Ishikawa (cell line): Measurements from ENCODE around the gene BORCS6.

ENCODE experiments used
- YY1 ChIP-seq: IDR thresholded peaks from 2 replicates; pipeline ENCODE4 v1.6.1; 2012; ENCODE audit warnings: low read depth
- TF ChIP-seq, protein P1 (sequence below): IDR thresholded peaks from 2 replicates; pipeline ENCODE4 v1.6.1; 2012; ENCODE audit warnings: low read depth, mild to moderate bottlenecking

DNA sequence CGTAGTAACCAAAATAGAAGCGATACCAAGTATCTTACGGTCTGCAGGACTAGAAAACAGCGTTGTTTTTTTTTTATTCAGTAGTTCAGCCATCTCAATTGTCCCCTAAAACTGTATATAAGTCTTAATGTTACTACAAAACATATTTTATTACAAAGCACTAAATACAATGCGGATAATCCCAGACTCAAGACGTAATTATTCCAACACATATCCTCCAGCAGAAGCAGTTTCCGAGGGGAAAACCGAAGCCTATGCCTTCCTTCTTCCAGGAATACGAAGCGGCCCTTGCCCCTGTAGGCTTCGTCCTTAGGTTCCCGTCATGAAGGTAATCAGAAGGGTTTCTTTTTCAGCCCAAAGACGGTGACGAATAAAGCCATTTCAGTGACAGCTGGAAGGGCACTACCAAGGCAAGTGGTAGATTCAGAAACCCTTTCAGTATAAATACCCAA, 16.1 kb downstream of the BORCS6 start:
- TF ChIP-seq, protein P1, sequence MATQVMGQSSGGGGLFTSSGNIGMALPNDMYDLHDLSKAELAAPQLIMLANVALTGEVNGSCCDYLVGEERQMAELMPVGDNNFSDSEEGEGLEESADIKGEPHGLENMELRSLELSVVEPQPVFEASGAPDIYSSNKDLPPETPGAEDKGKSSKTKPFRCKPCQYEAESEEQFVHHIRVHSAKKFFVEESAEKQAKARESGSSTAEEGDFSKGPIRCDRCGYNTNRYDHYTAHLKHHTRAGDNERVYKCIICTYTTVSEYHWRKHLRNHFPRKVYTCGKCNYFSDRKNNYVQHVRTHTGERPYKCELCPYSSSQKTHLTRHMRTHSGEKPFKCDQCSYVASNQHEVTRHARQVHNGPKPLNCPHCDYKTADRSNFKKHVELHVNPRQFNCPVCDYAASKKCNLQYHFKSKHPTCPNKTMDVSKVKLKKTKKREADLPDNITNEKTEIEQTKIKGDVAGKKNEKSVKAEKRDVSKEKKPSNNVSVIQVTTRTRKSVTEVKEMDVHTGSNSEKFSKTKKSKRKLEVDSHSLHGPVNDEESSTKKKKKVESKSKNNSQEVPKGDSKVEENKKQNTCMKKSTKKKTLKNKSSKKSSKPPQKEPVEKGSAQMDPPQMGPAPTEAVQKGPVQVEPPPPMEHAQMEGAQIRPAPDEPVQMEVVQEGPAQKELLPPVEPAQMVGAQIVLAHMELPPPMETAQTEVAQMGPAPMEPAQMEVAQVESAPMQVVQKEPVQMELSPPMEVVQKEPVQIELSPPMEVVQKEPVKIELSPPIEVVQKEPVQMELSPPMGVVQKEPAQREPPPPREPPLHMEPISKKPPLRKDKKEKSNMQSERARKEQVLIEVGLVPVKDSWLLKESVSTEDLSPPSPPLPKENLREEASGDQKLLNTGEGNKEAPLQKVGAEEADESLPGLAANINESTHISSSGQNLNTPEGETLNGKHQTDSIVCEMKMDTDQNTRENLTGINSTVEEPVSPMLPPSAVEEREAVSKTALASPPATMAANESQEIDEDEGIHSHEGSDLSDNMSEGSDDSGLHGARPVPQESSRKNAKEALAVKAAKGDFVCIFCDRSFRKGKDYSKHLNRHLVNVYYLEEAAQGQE = no peak
- TF ChIP-seq YY1 = no peak
